HuH-7.5 (cell line): ENCODE data around the gene NKD1.
"Not testable (repeated sequence)": the region's sequence is repeated elsewhere in the genome, so short reads cannot be mapped to it uniquely, and the experiment has no call there.

Experiments
- DNase-seq: peaks from one replicate; pipeline ENCODE4 v3.0.0; 2011; ENCODE audit warnings: low spot score

The NKD1 gene

GRCh38 chr16:50548125-50548908 is at the start of gene NKD1:
Gene NKD1 (plus strand): TSS chr16:50548396. CDS start chr16:50548554, 158 bp downstream.
- peak; percentile 67 for DNase-seq

- no peak for DNase-seq
Measured at GRCh38 chr16:50498431-50499155, 49.6 kb upstream of the NKD1 start.

- no peak for DNase-seq
Measured at GRCh38 chr16:50499254-50499653, 48.9 kb upstream of the NKD1 start.

GRCh38 chr16:50500171-50500874 is 47.9 kb upstream of the NKD1 start:
- no peak for DNase-seq

- no peak for DNase-seq
Measured at GRCh38 chr16:50501251-50501650, 46.9 kb upstream of the NKD1 start.

- DNase-seq = no peak
Measured at GRCh38 chr16:50501986-50502615, 46.1 kb upstream of the NKD1 start.

GRCh38 chr16:50502616-50503011 is 45.6 kb upstream of the NKD1 start:
- DNase-seq = no peak

GRCh38 chr16:50503868-50504531 is 44.2 kb upstream of the NKD1 start:
- DNase-seq = not testable (repeated sequence)

- DNase-seq = no peak
Measured at GRCh38 chr16:50505115-50505514, 43.1 kb upstream of the NKD1 start.

GRCh38 chr16:50505714-50506542 is 42.3 kb upstream of the NKD1 start:
- DNase-seq = no peak

GRCh38 chr16:50506543-50506937 is 41.7 kb upstream of the NKD1 start:
- DNase-seq = no peak

- DNase-seq = no peak
Measured at GRCh38 chr16:50507397-50507796, 40.8 kb upstream of the NKD1 start.

GRCh38 chr16:50509521-50510341 is 38.5 kb upstream of the NKD1 start:
- no peak for DNase-seq

- DNase-seq = no peak
Measured at GRCh38 chr16:50515218-50515617, 33.0 kb upstream of the NKD1 start.

- no peak for DNase-seq
Measured at GRCh38 chr16:50516401-50516800, 31.8 kb upstream of the NKD1 start.

- no peak for DNase-seq
Measured at GRCh38 chr16:50516890-50517289, 31.3 kb upstream of the NKD1 start.

- no peak for DNase-seq
Measured at GRCh38 chr16:50517450-50518252, 30.5 kb upstream of the NKD1 start.

- DNase-seq = no peak
Measured at GRCh38 chr16:50519001-50519400, 29.2 kb upstream of the NKD1 start.

GRCh38 chr16:50519602-50520001 is 28.6 kb upstream of the NKD1 start:
- no peak for DNase-seq
